ENCODE data around the gene SLC35D1. TPM values are rescaled to one million over a fixed set of nuclear protein-coding genes. Genes with fewer than 3 reads are reported as not detected.

The SLC35D1 gene
- polyA plus RNA-seq, 1 experiment: 9.0 TPM

GRCh38 chr1:67019600-67020136 lies 34.3 kb downstream of the SLC35D1 start:
- peak; percentile 78 for DNase-seq (ENCODE audit: low read depth)
- Histone ChIP-seq H3K27me3 (ENCODE audit: control insufficient read depth, insufficient read depth, low read length) (no peaks in the 10 kb centered on the region), H3K36me3 (ENCODE audit: control insufficient read depth, insufficient read depth, low read length) (peaks cover 2% of the 10 kb centered on the region), H3K4me3 (ENCODE audit: low read depth, low read length) (no peak overlapping the region)
- ChIA-PET POLR2A (no interaction called here), CTCF (interaction anchor here (0.8 to 2.7 kb wide), 7 partner anchors 15 to 255 kb away, joined by 3 to 10 read pairs (median 4); no protein-coding TSS in a partner anchor)
- no peak for TF ChIP-seq CTCF (IDR thresholded peaks at IDR 0.05; ENCODE audit: insufficient read depth, low read depth, low read length)

- no peak overlapping the region for H3K4me3 ChIP-seq (ENCODE audit: low read depth, low read length)
- TF ChIP-seq CTCF (IDR thresholded peaks at IDR 0.05; ENCODE audit: insufficient read depth, low read depth, low read length): no peak
- ChIA-PET CTCF (interaction anchor here (1.4 to 2.7 kb wide), 4 partner anchors 17 to 130 kb away, joined by 3 to 10 read pairs (median 4); no protein-coding TSS in a partner anchor), POLR2A (no interaction called here)
- DNase-seq (ENCODE audit: low read depth): no peak
- peaks cover 2% of the 10 kb centered on the region; the same call in 1 of the 2 replicates for H3K36me3 ChIP-seq (ENCODE audit: control insufficient read depth, insufficient read depth, low read length)
- H3K27me3 ChIP-seq (ENCODE audit: control insufficient read depth, insufficient read depth, low read length): no peaks in the 10 kb centered on the region
These were observed 34.8 kb downstream of the SLC35D1 start for GRCh38 chr1:67019121-67019520.

- H3K4me3 ChIP-seq (ENCODE audit: low read depth, low read length): no peak overlapping the region
- CTCF ChIA-PET: interaction anchor here (1.5 to 2.7 kb wide), 3 partner anchors 17 to 130 kb away, joined by 4 to 10 read pairs (median 4); no protein-coding TSS in a partner anchor
- TF ChIP-seq CTCF (IDR thresholded peaks at IDR 0.05; ENCODE audit: insufficient read depth, low read depth, low read length): no peak
- DNase-seq (ENCODE audit: low read depth): no peak
- no peaks in the 10 kb centered on the region for H3K27me3 ChIP-seq (ENCODE audit: control insufficient read depth, insufficient read depth, low read length)
- POLR2A ChIA-PET: no interaction called here
- H3K36me3 ChIP-seq (ENCODE audit: control insufficient read depth, insufficient read depth, low read length): peaks cover 2% of the 10 kb centered on the region; the same call in 1 of the 2 replicates
These were observed 35.4 kb downstream of the SLC35D1 start for GRCh38 chr1:67018574-67018973.

GRCh38 chr1:67013573-67013972 lies 40.4 kb downstream of the SLC35D1 start:
- CTCF ChIA-PET: no interaction called here
- Histone ChIP-seq H3K36me3 (ENCODE audit: control insufficient read depth, insufficient read depth, low read length) (peaks cover under 1% of the 10 kb centered on the region; the same call in 1 of the 2 replicates), H3K27me3 (ENCODE audit: control insufficient read depth, insufficient read depth, low read length) (no peaks in the 10 kb centered on the region), H3K4me3 (ENCODE audit: low read depth, low read length) (no peak overlapping the region)
- TF ChIP-seq CTCF (IDR thresholded peaks at IDR 0.05; ENCODE audit: insufficient read depth, low read depth, low read length): no peak
- POLR2A ChIA-PET: no interaction called here
- no peak for DNase-seq (ENCODE audit: low read depth)

GRCh38 chr1:67009792-67010191 lies 44.2 kb downstream of the SLC35D1 start:
- Histone ChIP-seq H3K27me3 (ENCODE audit: control insufficient read depth, insufficient read depth, low read length) (no peaks in the 10 kb centered on the region), H3K4me3 (ENCODE audit: low read depth, low read length) (no peak overlapping the region), H3K36me3 (ENCODE audit: control insufficient read depth, insufficient read depth, low read length) (peaks cover 3% of the 10 kb centered on the region)
- no peak for DNase-seq (ENCODE audit: low read depth)
- POLR2A ChIA-PET: no interaction called here
- TF ChIP-seq CTCF (IDR thresholded peaks at IDR 0.05; ENCODE audit: insufficient read depth, low read depth, low read length): no peak
- CTCF ChIA-PET: interaction anchor here (2.8 kb wide), 1 partner anchor 9 kb away, joined by 10 read pairs; no protein-coding TSS in a partner anchor

Data from BJ (cell line).